CMK (cell line): ENCODE measurements around the gene SCYGR4.

ENCODE experiments used
- DNase-seq: peaks from one replicate; pipeline ENCODE4 v3.0.0-alpha.2; 2010; ENCODE audit warnings: low read depth

The SCYGR4 gene

DNA sequence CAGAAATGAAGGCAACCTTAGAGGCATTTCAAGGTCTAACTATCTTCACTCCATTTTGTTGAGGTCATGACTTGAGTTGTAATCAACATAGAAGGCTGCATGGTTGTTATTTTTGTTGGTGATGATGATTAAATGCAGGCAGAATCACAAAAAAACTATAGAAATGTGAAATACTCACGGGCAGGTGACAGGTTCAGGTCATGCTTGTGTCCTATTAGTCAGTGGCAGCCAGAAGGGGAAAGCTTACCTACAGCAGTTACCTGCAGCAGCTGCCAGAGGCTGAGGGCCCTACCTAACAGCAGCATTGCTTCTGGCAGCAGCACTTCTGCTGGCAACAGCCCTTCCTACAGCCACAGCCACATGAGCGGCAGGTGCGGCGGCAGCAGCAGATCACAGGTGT, 3.1 kb upstream of the SCYGR4 start:
- DNase-seq: no peak

GRCh38 chr2:227614740-227615139, 2.6 kb upstream of the SCYGR4 start, which contains the start of gene SCYGR3:
SCYGR3 (minus strand) TSS chr2:227614840; CDS start chr2:227614840, 0 bp downstream.
- no peak for DNase-seq

GRCh38 chr2:227615181-227615580, 2.1 kb upstream of the SCYGR4 start:
- no peak for DNase-seq

GRCh38 chr2:227615906-227616305, 1.4 kb upstream of the SCYGR4 start:
- no peak for DNase-seq

- no peak for DNase-seq
Observed at GRCh38 chr2:227616631-227617030, 667 bp upstream of the SCYGR4 start.

DNA sequence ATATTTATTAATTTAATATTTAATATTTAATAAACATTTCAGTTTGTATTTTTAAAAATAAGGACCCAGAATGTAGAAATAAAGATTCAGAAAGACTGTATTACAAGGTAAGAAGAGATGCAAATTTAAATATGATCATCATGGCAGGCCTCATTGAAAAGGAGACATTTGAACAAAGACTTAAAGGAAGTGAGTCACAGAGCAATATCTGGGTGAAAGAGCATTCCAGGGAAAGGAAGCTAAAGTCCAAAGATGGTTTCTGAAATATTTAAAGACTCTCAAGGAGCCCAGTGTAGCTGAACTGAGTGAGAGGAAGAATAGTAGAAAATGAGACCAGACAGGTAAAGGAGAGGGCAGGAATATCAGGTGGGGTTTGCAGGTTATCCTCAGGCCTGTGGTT, 5.9 kb downstream of the SCYGR4 start:
- no peak for DNase-seq

- no peak for DNase-seq
Observed at GRCh38 chr2:227625420-227625819, 8.1 kb downstream of the SCYGR4 start.

DNA sequence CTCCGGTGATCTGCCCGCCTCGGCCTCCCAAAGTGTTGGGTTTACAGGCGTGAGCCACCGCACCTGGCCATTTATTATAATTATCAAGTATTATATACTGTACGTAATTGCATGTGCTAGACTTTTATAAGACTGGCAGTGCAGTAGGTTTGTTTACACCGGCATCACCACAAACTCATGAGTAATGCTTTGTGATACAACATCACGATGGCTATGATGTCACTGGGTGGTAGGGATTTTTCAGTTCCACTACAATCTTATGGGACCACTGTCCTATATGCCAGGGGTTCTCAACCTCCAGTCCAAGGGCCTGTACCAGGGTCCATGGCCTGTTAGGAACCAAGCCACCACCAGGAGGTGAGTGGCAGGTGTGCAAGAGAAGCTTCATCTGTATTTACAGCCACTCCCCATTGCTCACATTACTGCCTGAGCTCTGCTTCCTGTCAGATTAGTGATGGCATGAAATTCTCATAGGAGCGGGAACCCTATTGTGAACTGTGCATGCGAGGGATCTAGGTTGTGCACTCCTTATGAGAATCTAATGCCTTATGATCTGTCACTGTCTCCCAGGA, 9.4 kb downstream of the SCYGR4 start:
- no peak for DNase-seq

DNA sequence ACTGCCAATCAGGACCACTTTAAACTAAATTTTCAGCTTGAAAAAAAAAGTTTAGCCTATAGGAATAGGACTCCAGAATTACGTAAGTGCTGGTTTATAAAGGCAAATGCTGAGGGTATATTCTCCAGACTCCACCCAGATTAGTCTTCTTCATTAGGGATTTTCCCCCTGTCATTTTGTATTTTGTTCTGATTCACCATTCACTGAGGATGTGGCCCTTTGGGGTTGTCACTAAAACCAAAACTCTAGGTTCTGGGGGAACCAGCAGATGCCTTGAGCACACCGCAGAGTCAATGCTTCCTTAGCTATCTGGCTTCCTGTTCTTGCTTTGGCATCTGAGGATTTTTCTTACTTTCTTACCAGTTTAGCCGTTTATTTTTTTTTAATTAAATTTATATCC, 10.5 kb downstream of the SCYGR4 start:
- no peak for DNase-seq

GRCh38 chr2:227629435-227629834, 12.1 kb downstream of the SCYGR4 start:
- no peak for DNase-seq

DNA sequence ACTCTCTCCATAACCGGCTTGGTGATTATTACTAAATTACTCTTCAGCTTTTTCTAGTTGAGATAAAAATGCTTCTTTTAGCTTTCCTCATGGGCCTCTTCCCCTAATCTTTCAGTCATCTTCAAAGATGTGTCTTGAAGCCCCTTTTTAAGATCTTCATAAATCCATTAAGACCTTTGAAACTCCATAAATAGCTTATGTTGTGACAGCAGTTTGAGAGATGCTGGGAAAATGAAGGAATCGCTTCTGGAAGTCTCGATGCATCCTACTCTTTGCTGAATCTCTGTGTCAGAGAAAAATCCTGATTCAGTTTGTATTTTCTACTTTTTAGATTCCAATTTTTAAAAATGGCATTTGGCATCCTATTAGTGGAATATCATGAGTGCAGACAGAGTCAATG, 13.0 kb downstream of the SCYGR4 start:
- DNase-seq: no peak

DNA sequence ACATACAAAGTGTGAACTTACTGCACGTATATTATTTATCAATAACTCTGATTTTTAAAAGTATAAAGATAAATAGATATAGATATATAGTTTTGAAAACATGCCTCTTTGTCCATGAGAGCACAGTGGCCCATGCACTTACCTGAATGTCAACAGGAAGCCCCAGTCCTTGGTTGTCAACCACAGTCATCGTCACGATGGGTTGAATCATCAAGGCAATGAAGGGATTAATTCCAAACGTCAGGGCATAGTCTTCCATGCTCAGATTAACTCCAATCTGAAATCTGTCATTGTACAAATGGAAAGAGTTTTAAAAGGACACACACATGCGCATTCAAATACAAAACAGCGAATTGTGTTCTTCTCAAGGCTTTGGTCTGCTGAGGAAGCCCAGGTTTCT, 15.5 kb downstream of the SCYGR4 start:
- no peak for DNase-seq

- DNase-seq: no peak
Observed at GRCh38 chr2:227634201-227634600, 16.9 kb downstream of the SCYGR4 start.

DNA sequence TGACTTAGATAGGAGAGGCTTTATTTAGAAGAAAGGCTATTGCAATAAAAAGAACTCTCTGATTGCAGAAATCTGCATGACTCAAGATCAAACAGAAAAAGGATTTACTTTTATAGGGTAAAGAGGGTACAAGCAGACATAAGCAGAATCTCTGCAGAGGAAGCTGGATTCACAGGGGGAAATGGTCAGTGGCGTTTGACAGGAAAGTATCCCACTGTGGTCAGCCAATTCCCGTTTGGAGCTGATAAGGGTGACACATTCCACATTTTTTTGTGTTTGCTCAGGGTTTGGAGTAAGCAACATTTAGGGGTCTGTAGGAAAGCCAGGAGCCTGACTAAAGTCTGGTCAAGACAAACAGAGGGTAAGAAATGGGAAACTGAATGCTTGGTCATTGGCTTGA, 25.4 kb downstream of the SCYGR4 start:
- DNase-seq: no peak

- no peak for DNase-seq
Observed at GRCh38 chr2:227643990-227644551, 26.8 kb downstream of the SCYGR4 start.

DNA sequence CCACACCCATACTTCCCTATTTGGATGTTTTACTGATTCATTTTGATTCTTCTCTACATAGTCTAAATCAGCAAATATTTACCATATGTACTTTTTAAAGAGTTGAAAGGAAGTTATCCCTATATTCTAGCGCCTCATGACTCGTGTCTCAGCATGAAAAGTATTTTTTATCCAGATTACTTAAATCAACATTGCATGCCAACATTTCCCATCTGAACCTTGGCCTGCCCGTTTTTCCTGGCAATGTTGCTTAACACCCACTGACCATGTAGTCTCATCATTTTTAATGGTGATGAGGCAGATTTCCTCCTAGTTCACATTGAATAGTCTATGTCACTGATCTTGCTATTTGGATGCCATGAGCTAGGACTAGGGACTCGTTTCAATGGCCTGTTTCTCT, 36.1 kb downstream of the SCYGR4 start:
- no peak for DNase-seq

DNA sequence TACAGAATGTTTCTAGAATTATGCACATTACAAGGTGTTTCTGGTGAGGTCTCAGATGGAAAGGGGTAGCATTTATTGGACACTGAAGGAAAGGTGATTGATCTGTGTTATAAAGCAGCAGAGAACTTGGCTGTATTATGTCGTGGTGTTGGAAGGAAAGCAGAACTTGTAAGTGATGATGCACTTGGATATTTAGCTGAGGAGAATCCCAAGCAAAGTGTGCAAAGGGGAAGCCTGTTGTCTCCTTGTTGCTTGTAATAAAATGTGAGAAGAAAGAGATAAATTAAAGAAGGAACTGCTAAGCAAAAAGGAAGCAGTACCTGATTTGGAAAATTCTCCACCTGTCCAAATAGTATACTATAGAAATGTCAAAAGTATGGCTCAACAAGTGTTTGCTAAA, 37.1 kb downstream of the SCYGR4 start:
- no peak for DNase-seq

DNA sequence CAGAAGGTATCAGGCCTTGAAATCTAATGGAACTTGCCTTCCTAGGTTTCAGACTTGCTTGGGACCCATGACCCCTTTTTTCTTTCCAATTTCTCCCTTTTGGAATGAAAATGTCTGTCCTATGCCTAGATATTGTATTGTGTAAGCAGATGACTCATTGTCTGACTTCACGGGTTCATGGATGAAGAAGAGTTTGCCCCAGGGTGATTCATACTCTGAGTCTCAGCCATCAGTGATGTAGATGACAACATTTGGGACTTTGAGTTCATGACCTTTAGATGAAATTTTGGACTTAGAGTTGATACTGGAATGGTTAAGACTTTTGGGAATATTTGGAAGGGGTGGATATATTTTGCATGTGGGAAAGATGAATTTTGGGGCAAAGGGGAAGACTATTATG, 38.2 kb downstream of the SCYGR4 start:
- no peak for DNase-seq

- no peak for DNase-seq
Observed at GRCh38 chr2:227657199-227657845, 40.0 kb downstream of the SCYGR4 start.

GRCh38 chr2:227661025-227661649, 43.8 kb downstream of the SCYGR4 start:
- no peak for DNase-seq

DNA sequence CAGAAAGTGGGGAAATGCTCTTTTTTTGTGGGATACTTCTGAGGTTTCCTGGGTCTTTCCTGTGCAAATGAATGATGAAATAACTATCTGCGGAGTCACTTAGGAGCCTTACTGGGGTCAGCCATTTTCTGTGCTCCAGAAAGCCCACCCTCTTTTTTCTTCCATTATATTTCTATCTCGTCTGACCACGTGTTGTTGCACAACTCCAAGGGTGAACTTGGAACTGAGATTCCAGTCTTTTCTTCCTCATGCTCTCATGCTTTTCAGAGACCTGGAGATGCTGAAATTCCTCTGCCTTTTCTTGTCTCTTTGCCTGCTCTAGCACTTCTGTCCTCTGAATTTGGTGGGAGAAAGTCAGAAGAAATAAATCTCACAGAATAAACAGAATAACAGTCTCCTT, 44.5 kb downstream of the SCYGR4 start:
- no peak for DNase-seq

DNA sequence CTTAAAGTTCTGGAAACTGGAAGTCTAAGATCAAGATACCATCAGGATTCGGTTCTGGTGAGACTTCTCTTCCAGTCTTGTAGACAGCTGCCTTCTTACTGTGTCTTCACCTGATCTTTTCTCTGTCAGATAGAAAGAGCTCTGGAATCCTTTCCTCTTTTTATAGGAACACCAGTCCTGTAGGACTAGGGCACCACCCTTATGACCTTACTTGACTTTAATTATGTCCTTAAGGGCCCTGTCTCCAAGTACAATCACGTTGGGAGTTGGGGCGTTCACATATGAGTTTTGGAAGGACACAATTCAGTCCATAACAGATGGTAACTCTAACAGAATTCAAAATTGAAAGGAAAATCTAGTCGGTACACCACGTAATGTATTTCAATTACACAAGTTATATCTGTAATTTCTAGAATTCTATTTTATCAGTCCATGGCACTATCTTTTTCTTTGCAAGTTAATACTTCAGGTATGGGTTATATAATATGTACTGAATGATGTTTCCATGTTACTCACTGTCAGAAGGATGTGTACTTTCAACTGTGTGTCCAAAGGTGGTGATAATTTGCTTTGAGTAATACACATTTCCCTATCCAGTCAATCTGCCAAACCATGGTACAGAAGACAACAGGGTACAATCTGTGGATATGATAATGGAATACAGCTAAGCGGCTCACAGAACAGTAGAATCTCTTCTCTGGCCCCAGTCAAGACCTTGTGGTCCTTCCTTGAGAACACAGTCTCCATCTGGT, 48.1 kb downstream of the SCYGR4 start:
- no peak for DNase-seq
